ENCODE results near the gene PNLIP. TPM values are rescaled to one million over a fixed set of nuclear protein-coding genes. Genes with fewer than 3 reads are reported as not detected.

The PNLIP gene
- polyA plus RNA-seq (2012; rRNA removed) = not detected in 2 replicates
- polyA plus RNA-seq (2012; cell fraction: cytosol; rRNA removed) = not detected in 2 replicates
- not detected in 2 replicates for polyA plus RNA-seq (2012; cell fraction: nucleus; rRNA removed)

DNA sequence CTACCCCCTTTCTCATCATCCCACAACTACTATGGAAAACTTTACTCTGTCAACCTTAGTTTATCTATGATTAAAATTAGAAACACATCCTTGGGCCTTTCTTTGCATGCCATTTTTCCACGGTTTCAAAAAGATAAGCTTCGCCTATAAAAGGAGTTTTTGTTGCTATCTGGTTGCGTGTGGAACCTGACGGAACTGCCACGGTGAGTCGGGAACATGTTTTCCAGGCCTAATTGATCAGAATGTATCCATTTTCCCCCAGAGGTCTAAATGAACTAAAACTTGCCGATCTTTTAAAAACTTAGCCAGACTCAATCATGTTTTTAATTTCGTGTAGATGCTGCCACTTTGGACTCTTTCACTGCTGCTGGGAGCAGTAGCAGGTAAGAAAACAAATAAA, at the start of gene PNLIP:
TSS of gene PNLIP (plus strand) at position 176 of the 400 bp plus-strand sequence. CDS start at position 338, 162 bp downstream.
- H3K4me2 ChIP-seq = no peak within 1 kb of the TSS
- no peak within 1 kb of the TSS for H3K27ac ChIP-seq (ENCODE audit: low read depth in 2 of 2, low read length in 1 of 2)
- no peaks in the 10 kb centered on the region for H3K4me1 ChIP-seq (ENCODE audit: control insufficient read depth in 1 of 2, insufficient read depth in 2 of 2, low read depth in 1 of 2, low read length in 1 of 2)
- no peaks in the 10 kb centered on the region for H3K27me3 ChIP-seq (ENCODE audit: insufficient read depth)
- H2AFZ ChIP-seq (ENCODE audit: low read depth) = no peak within 1 kb of the TSS
- no peaks in the 10 kb centered on the region for H3K79me2 ChIP-seq (ENCODE audit: insufficient read depth)
- ChIA-PET POLR2A (no interaction called here), CTCF (interaction anchor here (0.8 to 1.4 kb wide), 2 partner anchors 24 to 55 kb away, joined by 3 to 6 read pairs; no protein-coding TSS in a partner anchor)
- H3K9me2 ChIP-seq = no peaks in the 10 kb centered on the region
- H3K4me3 ChIP-seq (ENCODE audit: low read depth in 2 of 2, low read length in 1 of 2) = no peak within 1 kb of the TSS
- no peaks in the 10 kb centered on the region for H3K9me3 ChIP-seq
- 60% methylated on average over 8 of the region's 8 CpGs for WGBS (ENCODE audit: low lambda C conversion rate)
- no peak within 1 kb of the TSS for H3K9ac ChIP-seq
- no peaks in the 10 kb centered on the region for H3K36me3 ChIP-seq (replicated peaks in 1 of 2; ENCODE audit: control insufficient read depth in 1 of 2, insufficient read depth in 2 of 2, low read length in 1 of 2)
- H3F3A ChIP-seq (replicated peaks; ENCODE audit: insufficient read depth) = no peaks in the 10 kb centered on the region
- no peaks in the 10 kb centered on the region for H4K20me1 ChIP-seq (ENCODE audit: insufficient read depth)
- no peak for DNase-seq
- no peak for TF ChIP-seq ELF1 (IDR thresholded peaks at IDR 0.05)
- no peak for TF ChIP-seq MEF2A (IDR thresholded peaks at IDR 0.05; ENCODE audit: borderline replicate concordance, low read depth)
- TF ChIP-seq RAD21 (IDR thresholded peaks at IDR 0.05; ENCODE audit: low read length) = no peak
- no peak for TF ChIP-seq YY1 (IDR thresholded peaks at IDR 0.05; ENCODE audit: low read depth)
- no peak for TF ChIP-seq EZH2phosphoT487 (IDR thresholded peaks at IDR 0.05; ENCODE audit: borderline replicate concordance, low read depth)
- TF ChIP-seq RCOR1 (IDR thresholded peaks at IDR 0.05; ENCODE audit: low read length) = no peak
- TF ChIP-seq RXRA (IDR thresholded peaks at IDR 0.05; ENCODE audit: borderline replicate concordance, low read depth) = no peak
- no peak for TF ChIP-seq SMC3 (IDR thresholded peaks at IDR 0.05; ENCODE audit: low read depth, low read length)

DNA sequence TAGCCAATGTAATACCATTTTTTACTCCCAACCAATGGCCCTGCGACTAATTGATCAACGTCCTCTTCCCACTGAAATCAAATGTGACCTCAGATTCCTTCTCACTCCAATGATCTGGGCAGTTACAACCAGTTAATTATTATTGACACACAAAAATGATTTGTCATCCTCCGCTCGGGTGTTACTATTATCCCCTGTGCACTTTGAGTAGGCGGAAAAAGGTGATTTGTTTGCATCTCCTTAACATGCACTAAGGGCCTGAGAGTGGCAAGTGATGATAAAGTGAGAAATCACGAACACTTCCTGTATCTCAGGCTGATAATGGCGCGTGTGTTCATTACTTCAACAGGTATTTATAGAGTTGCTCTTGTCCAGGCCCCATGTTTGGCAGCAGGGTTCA, 40.9 kb upstream of the PNLIP start:
- Histone ChIP-seq H2AFZ (ENCODE audit: low read depth) (no peak overlapping the region), H3K27ac (ENCODE audit: low read depth in 2 of 2, low read length in 1 of 2) (no peak overlapping the region), H3K9me3 (no peaks in the 10 kb centered on the region), H3K9ac (no peak overlapping the region), H3K27me3 (ENCODE audit: insufficient read depth) (no peaks in the 10 kb centered on the region), H3K4me3 (ENCODE audit: low read depth in 2 of 2, low read length in 1 of 2) (no peak overlapping the region), H4K20me1 (ENCODE audit: insufficient read depth) (no peaks in the 10 kb centered on the region), H3K4me1 (ENCODE audit: control insufficient read depth in 1 of 2, insufficient read depth in 2 of 2, low read depth in 1 of 2, low read length in 1 of 2) (no peaks in the 10 kb centered on the region), H3K4me2 (no peak overlapping the region), H3F3A (replicated peaks; ENCODE audit: insufficient read depth) (no peaks in the 10 kb centered on the region), H3K9me2 (no peaks in the 10 kb centered on the region), H3K36me3 (replicated peaks in 1 of 2; ENCODE audit: control insufficient read depth in 1 of 2, insufficient read depth in 2 of 2, low read length in 1 of 2) (no peaks in the 10 kb centered on the region), H3K79me2 (ENCODE audit: insufficient read depth) (no peaks in the 10 kb centered on the region)
- TF ChIP-seq POLR2AphosphoS5 (IDR thresholded peaks at IDR 0.05; ENCODE audit: low read depth, low read length) = no peak
- TF ChIP-seq SMC3 (IDR thresholded peaks at IDR 0.05; ENCODE audit: low read depth, low read length) = no peak
- TF ChIP-seq EP300 (IDR thresholded peaks at IDR 0.05; ENCODE audit: borderline replicate concordance in 1 of 2, low read depth in 1 of 2, low read length in 1 of 2) = no peak
- TF ChIP-seq IRF3 (IDR thresholded peaks at IDR 0.05; ENCODE audit: low read depth, low read length) = no peak
- TF ChIP-seq FOSL2 (IDR thresholded peaks at IDR 0.05; ENCODE audit: borderline replicate concordance, low read depth) = no peak
- TF ChIP-seq TEAD4 (IDR thresholded peaks at IDR 0.05; ENCODE audit: borderline replicate concordance, insufficient read depth) = no peak
- no peak for TF ChIP-seq MEF2A (IDR thresholded peaks at IDR 0.05; ENCODE audit: borderline replicate concordance, low read depth)
- TF ChIP-seq, protein P1, sequence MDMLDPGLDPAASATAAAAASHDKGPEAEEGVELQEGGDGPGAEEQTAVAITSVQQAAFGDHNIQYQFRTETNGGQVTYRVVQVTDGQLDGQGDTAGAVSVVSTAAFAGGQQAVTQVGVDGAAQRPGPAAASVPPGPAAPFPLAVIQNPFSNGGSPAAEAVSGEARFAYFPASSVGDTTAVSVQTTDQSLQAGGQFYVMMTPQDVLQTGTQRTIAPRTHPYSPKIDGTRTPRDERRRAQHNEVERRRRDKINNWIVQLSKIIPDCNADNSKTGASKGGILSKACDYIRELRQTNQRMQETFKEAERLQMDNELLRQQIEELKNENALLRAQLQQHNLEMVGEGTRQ (IDR thresholded peaks at IDR 0.05; ENCODE audit: borderline replicate concordance, low read depth, low read length) = no peak
- TF ChIP-seq CHD2 (IDR thresholded peaks at IDR 0.05; ENCODE audit: low read length, partially characterized antibody) = no peak
- TF ChIP-seq, protein P2, sequence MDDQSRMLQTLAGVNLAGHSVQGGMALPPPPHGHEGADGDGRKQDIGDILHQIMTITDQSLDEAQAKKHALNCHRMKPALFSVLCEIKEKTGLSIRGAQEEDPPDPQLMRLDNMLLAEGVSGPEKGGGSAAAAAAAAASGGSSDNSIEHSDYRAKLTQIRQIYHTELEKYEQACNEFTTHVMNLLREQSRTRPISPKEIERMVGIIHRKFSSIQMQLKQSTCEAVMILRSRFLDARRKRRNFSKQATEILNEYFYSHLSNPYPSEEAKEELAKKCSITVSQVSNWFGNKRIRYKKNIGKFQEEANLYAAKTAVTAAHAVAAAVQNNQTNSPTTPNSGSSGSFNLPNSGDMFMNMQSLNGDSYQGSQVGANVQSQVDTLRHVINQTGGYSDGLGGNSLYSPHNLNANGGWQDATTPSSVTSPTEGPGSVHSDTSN (IDR thresholded peaks at IDR 0.05) = no peak
- TF ChIP-seq GABPA (IDR thresholded peaks at IDR 0.05; ENCODE audit: low read depth) = no peak
- TF ChIP-seq NFIC (IDR thresholded peaks at IDR 0.05; ENCODE audit: borderline replicate concordance) = no peak
- TF ChIP-seq, protein P3, sequence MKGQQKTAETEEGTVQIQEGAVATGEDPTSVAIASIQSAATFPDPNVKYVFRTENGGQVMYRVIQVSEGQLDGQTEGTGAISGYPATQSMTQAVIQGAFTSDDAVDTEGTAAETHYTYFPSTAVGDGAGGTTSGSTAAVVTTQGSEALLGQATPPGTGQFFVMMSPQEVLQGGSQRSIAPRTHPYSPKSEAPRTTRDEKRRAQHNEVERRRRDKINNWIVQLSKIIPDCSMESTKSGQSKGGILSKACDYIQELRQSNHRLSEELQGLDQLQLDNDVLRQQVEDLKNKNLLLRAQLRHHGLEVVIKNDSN (IDR thresholded peaks at IDR 0.05; ENCODE audit: borderline replicate concordance, low read depth) = no peak
- TF ChIP-seq EZH2phosphoT487 (IDR thresholded peaks at IDR 0.05; ENCODE audit: borderline replicate concordance, low read depth) = no peak
- WGBS (ENCODE audit: low lambda C conversion rate) = 38% methylated on average over 8 of the region's 8 CpGs
- no peak for DNase-seq
- ChIA-PET CTCF (interaction anchor here (1.2 kb wide), 1 partner anchor 17 kb away, joined by 4 read pairs; no protein-coding TSS in a partner anchor), POLR2A (no interaction called here)
